Measurements from ENCODE around the gene TMEM171. TPM values are rescaled to one million over a fixed set of nuclear protein-coding genes. Genes with fewer than 3 reads are reported as not detected.

TMEM171 gene
- total and polyA plus RNA-seq, 2 experiments from 2014 or later = 1.9 to 2.9 TPM

GRCh38 chr5:73180566-73180965 lies 60.2 kb downstream of the TMEM171 start:
- no peak for DNase-seq (ENCODE audit: low spot score)
- ATAC-seq = no peak
- H3K4me1 ChIP-seq (ENCODE audit: insufficient read depth) = no peaks in the 10 kb centered on the region
- H3K9me3 Mint-ChIP-seq = peaks cover 11% of the 10 kb centered on the region
- H3K27me3 Mint-ChIP-seq (ENCODE audit: insufficient read depth, low read depth, poor library complexity) = peaks cover 6% of the 10 kb centered on the region
- no peaks in the 10 kb centered on the region for H3F3A ChIP-seq (replicated peaks; ENCODE audit: low read depth)
- H2AFZ ChIP-seq = no peak overlapping the region
- H3K79me2 ChIP-seq (replicated peaks; ENCODE audit: insufficient read depth) = no peaks in the 10 kb centered on the region
- H3K36me3 ChIP-seq (ENCODE audit: insufficient read depth) = no peaks in the 10 kb centered on the region
- no peak overlapping the region for H3K4me3 Mint-ChIP-seq
- H3K4me1 Mint-ChIP-seq = peaks cover 7% of the 10 kb centered on the region
- TF ChIP-seq ETS1 (IDR thresholded peaks at IDR 0.05) (no peak), NANOG (IDR thresholded peaks at IDR 0.05; ENCODE audit: borderline replicate concordance) (no peak), REST (IDR thresholded peaks at IDR 0.05; ENCODE audit: unreplicated experiment) (no peak), JUNB (IDR thresholded peaks at IDR 0.05; ENCODE audit: unreplicated experiment) (no peak), EZH2phosphoT487 (IDR thresholded peaks at IDR 0.05; ENCODE audit: unreplicated experiment) (no peak), ZNF462 (CRISPR knock-in tag; IDR thresholded peaks at IDR 0.05) (no peak), ZNF114 (CRISPR knock-in tag; IDR thresholded peaks at IDR 0.05) (no peak), STAT1 (IDR thresholded peaks at IDR 0.05; ENCODE audit: unreplicated experiment) (no peak), POLR2AphosphoS5 (IDR thresholded peaks at IDR 0.05; ENCODE audit: low read depth) (no peak)
- peaks cover 10% of the 10 kb centered on the region; the same call in 2 of the 3 replicates for H3K36me3 Mint-ChIP-seq (ENCODE audit: low read depth)
- H3K4me3 ChIP-seq = no peak overlapping the region
- no peak overlapping the region for H3K27ac ChIP-seq (ENCODE audit: low read depth)
- H4K20me1 ChIP-seq (replicated peaks; ENCODE audit: insufficient read depth) = no peaks in the 10 kb centered on the region
- no peak overlapping the region for H3K27ac Mint-ChIP-seq
- H3K9me2 ChIP-seq (ENCODE audit: insufficient read depth) = 0 out of 2 replicates have a peak, but pooled peaks cover 3% of the 10 kb centered on the region
- H3K27me3 ChIP-seq (ENCODE audit: insufficient read depth) = no peaks in the 10 kb centered on the region
- no peak overlapping the region for H3K4me2 ChIP-seq
